ES-I3 (cell line): Measurements from ENCODE around the gene NSG1.
"Not testable (repeated sequence)": the region's sequence is repeated elsewhere in the genome, so short reads cannot be mapped to it uniquely, and the experiment has no call there.

Source experiments
- H3K36me3 ChIP-seq: 2 replicates; pipeline ENCODE4 v1.6.1; 2013; ENCODE audit warnings: mild to moderate bottlenecking, low read length, control low read depth, moderate library complexity; ENCODE audit not compliant: insufficient read depth
- H3K4me1 ChIP-seq: 2 replicates; pipeline ENCODE4 v1.6.1; 2013; ENCODE audit warnings: mild to moderate bottlenecking, control low read depth, low read length; ENCODE audit not compliant: insufficient read depth
- H3K9ac ChIP-seq: 2 replicates; pipeline ENCODE4 v1.6.1; 2013; ENCODE audit warnings: low read depth, mild to moderate bottlenecking, low read length, moderate library complexity
- H3K9me3 ChIP-seq: 2 replicates; pipeline ENCODE4 v1.6.1; 2013; ENCODE audit warnings: mild to moderate bottlenecking, low read length, moderate library complexity; ENCODE audit not compliant: control insufficient read depth, insufficient read depth

Gene NSG1

GRCh38 chr4:4412641-4413372 lies 25.9 kb downstream of the NSG1 start:
- H3K36me3 ChIP-seq: no peaks in the 10 kb centered on the region
- H3K9ac ChIP-seq: no peak overlapping the region
- no peaks in the 10 kb centered on the region; the same call in 1 of the 2 replicates for H3K4me1 ChIP-seq
- H3K9me3 ChIP-seq: no peaks in the 10 kb centered on the region

DNA sequence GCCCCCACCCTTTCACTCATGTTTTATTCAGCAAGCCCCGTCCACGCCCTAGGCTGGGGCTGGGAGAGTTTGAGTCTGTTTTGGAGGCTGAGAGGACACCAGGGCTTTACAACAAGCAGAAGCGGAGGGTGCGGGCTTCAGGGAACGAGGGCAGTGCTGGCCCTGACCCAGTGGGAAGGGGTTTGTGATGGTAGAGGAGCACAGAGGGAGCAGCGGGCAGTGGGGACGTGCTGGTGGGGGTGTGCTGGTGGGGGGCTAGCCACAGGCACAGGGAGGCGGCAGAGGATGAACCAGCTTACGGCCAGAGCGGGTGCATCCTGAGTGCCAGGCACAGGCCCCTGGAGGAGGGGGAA lies 26.4 kb downstream of the NSG1 start:
- H3K36me3 ChIP-seq: no peaks in the 10 kb centered on the region
- no peaks in the 10 kb centered on the region; the same call in 1 of the 2 replicates for H3K4me1 ChIP-seq
- H3K9ac ChIP-seq: no peak overlapping the region
- no peaks in the 10 kb centered on the region for H3K9me3 ChIP-seq

GRCh38 chr4:4413806-4414205 lies 26.9 kb downstream of the NSG1 start:
- Histone ChIP-seq H3K9ac (no peak overlapping the region), H3K9me3 (no peaks in the 10 kb centered on the region), H3K4me1 (no peaks in the 10 kb centered on the region)

GRCh38 chr4:4415107-4415805 lies 28.4 kb downstream of the NSG1 start:
- Histone ChIP-seq H3K4me1 (no peaks in the 10 kb centered on the region), H3K9me3 (no peaks in the 10 kb centered on the region), H3K9ac (no peak overlapping the region), H3K36me3 (no peaks in the 10 kb centered on the region; the same call in 1 of the 2 replicates)

More at GRCh38 chr4:4413806-4414205, 26.9 kb downstream of the NSG1 start:
- H3K36me3 ChIP-seq: no peaks in the 10 kb centered on the region

DNA sequence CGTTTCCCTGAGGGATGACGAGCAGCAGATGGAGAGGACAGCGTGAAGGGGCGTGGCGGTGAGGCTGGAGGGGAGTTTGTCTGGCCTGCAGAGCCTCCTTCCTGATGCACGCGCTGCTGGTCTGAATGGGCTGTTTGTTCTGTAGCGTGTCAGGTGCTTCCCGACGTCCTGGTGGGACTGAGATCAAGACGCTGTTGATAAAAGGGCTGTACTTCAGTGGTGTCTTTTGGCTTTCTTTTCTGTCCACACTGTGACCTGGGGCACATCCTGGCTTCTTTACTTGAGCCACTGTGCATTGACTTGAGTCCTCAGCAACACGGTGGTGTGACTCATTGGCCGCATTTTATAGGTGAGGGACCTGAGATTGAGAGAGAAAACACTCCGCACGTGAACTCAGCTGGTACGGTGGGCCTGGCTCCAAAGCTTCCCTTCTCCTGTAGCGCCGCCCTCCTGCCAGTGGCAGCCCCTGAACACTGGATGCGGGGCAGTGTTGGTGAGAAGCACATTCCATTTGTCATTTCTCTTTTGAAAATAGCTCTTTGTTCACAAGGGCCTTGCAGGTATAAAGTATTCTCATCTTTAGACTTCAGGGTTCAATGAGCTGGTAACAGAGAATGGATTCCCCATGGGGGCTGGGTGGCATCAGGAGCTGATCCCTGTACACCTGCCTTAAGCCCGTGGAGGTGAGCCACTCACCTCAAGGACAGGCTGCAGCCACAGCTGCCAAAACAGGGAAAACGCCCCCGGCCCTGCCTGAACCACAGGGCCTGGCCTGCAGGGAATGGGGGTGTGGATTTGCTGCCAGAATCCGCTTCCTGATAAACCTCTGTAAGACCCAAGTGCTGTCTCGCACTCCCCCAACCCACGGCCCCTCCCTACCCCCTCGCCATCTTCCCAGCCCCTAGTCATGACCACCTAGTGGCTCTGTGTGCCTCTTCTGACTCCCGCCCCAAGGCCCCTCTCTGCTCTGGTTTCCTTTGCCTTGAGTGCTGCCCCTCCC lies 29.2 kb downstream of the NSG1 start:
- Histone ChIP-seq H3K9ac (no peak overlapping the region), H3K9me3 (no peaks in the 10 kb centered on the region), H3K4me1 (no peaks in the 10 kb centered on the region), H3K36me3 (peaks cover 4% of the 10 kb centered on the region)

DNA sequence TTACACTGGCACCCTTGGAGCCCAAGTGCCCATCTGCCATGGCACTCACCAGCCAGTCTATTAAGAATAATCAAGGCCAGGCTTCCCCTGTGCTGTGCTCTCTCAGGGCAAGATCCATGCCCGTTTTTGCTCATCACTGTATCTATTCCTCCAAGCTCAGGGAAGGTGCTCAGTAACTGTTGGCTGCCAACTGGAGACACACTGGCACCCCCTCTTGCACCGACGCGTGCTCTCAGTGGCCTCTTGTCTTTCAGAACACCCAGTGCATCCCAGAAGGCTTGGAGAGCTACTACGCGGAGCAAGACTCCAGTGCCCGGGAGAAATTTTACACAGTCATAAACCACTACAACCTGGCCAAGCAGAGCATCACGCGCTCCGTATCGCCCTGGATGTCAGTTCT lies 30.1 kb downstream of the NSG1 start:
- Histone ChIP-seq H3K9me3 (no peaks in the 10 kb centered on the region), H3K4me1 (no peaks in the 10 kb centered on the region), H3K9ac (no peak overlapping the region), H3K36me3 (peaks cover 4% of the 10 kb centered on the region)

DNA sequence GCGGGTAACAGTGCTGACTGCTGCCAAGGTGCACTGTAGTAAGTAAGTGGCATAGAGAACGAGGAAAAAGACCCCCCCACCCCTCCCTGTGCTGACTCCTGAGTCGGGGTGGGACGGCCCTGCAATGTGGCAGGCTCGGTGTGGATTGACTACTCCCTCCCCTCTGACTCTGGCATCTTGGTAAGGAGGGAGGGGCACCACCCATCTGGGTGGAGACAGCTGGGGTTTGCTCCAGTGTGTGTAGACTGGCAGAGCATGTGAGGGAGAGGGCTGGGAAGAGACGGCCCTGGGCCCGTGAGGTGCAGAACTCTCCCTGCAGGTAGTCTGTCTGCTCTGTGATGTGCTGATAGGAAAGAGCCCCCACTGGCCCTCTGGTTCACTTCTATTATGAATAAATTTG lies 31.0 kb downstream of the NSG1 start:
- no peaks in the 10 kb centered on the region for H3K4me1 ChIP-seq
- H3K9me3 ChIP-seq: no peaks in the 10 kb centered on the region
- H3K36me3 ChIP-seq: peaks cover 4% of the 10 kb centered on the region
- H3K9ac ChIP-seq: no peak overlapping the region

- H3K9ac ChIP-seq: no peak overlapping the region
- H3K4me1 ChIP-seq: peaks cover 3% of the 10 kb centered on the region; the same call in 1 of the 2 replicates
- peaks cover 4% of the 10 kb centered on the region for H3K36me3 ChIP-seq
Measured at GRCh38 chr4:4418676-4419390, 31.9 kb downstream of the NSG1 start.

DNA sequence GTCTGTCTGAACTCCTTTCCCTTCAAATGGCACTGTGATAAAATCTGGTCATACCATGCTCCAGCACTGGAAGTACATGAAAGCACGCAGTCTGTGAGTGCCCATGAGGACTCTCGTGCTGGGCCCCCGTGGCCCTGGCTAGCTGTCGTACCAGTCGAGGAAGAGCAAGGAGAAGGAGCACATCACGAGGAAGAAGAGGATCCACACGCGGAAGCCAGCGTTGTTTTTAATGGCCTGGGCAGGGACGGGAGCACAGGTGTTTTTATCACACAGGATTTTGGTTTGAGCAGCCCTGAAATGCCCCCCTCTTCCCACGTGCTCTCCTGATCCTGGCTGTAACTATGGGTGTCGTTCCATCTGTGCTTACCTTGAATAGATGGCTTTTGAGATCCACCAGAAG lies 33.0 kb downstream of the NSG1 start:
- peaks cover 3% of the 10 kb centered on the region; the same call in 1 of the 2 replicates for H3K4me1 ChIP-seq
- H3K36me3 ChIP-seq: peaks cover 4% of the 10 kb centered on the region
- no peaks in the 10 kb centered on the region for H3K9me3 ChIP-seq
- H3K9ac ChIP-seq: no peak overlapping the region

More at GRCh38 chr4:4418676-4419390, 31.9 kb downstream of the NSG1 start:
- H3K9me3 ChIP-seq: no peaks in the 10 kb centered on the region

DNA sequence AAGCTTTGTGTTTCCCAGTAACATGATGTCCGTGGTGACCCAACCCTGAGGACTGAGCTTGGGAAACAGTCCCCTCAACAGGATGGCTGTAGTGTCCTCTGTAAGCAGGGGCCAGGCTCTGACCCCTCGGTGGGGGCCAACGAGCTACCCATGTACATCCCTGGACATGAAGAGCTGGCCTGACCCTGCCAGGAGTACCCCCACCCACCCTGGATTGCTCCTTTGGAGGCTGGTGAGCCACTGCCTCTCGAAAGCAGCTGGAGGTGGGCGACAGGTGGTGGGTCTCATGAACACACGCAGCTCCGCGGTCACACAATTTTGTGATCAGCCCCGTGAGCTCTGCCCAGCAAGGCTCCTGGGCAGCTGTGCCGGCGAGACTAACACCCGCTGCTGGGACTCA lies 33.5 kb downstream of the NSG1 start:
- Histone ChIP-seq H3K9me3 (no peaks in the 10 kb centered on the region), H3K9ac (no peak overlapping the region), H3K36me3 (peaks cover 4% of the 10 kb centered on the region)

DNA sequence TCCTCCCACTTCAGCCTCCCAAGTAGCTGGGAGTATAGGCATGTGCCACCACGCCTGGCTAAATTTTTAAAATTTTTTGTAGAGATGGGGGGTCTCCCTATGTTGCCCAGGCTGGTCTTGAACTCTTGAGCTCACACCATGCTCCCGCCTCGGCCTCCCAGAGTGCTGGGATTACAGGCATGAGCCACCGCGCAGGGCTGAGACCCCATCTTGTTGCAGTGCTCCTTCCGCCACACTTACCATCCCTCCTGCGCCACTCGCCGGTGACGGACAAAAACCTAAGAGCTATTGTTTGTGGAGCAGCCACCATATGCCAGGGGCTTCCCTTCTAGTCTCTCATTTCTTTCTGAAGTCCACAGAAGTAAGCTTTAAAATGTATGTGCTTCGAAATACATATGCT lies 34.5 kb downstream of the NSG1 start:
- Histone ChIP-seq H3K9me3 (no peaks in the 10 kb centered on the region), H3K36me3 (peaks cover 4% of the 10 kb centered on the region), H3K9ac (no peak overlapping the region), H3K4me1 (peaks cover 10% of the 10 kb centered on the region)

More for the DNA sequence above, 33.5 kb downstream of the NSG1 start:
- peaks cover 7% of the 10 kb centered on the region; the same call in 1 of the 2 replicates for H3K4me1 ChIP-seq

GRCh38 chr4:4422117-4422516 lies 35.2 kb downstream of the NSG1 start:
- not testable (repeated sequence) for H3K9me3 ChIP-seq, H3K36me3 ChIP-seq, H3K9ac ChIP-seq
- peaks cover 18% of the 10 kb centered on the region for H3K4me1 ChIP-seq

- peaks cover 27% of the 10 kb centered on the region for H3K4me1 ChIP-seq
- H3K9me3 ChIP-seq: no peaks in the 10 kb centered on the region
- no peak overlapping the region for H3K9ac ChIP-seq
- H3K36me3 ChIP-seq: peaks cover 4% of the 10 kb centered on the region
Measured at GRCh38 chr4:4422856-4423499, 36.1 kb downstream of the NSG1 start.
